Activated CD4-positive, alpha-beta T cell treated with anti-CD3 and anti-CD28 coated beads, Interleukin-10, Interleukin-2, amounts not matched to agents 100 ng/mL and 50 ng/mL, durations not matched to agents 16 hours and 8 hours (primary cell): ENCODE measurements around the gene CHST8.
"Not testable (repeated sequence)": the region's sequence is repeated elsewhere in the genome, so short reads cannot be mapped to it uniquely, and the experiment has no call there.

Experiments used
- DNase-seq: peaks from one replicate; pipeline ENCODE4 v3.0.0-alpha.2; 2020

CHST8 gene

GRCh38 chr19:33647146-33647545 is 25.4 kb downstream of the CHST8 start:
- DNase-seq = no peak

- no peak for DNase-seq
Measured at GRCh38 chr19:33649627-33650305, 28.0 kb downstream of the CHST8 start.

- DNase-seq = no peak
Measured at GRCh38 chr19:33653684-33654083, 31.9 kb downstream of the CHST8 start.

- DNase-seq = no peak
Measured at GRCh38 chr19:33654840-33655508, 33.2 kb downstream of the CHST8 start.

GRCh38 chr19:33659835-33660234 is 38.1 kb downstream of the CHST8 start:
- no peak for DNase-seq

GRCh38 chr19:33660410-33661124 is 38.8 kb downstream of the CHST8 start:
- no peak for DNase-seq

GRCh38 chr19:33661336-33661735 is 39.6 kb downstream of the CHST8 start:
- DNase-seq = no peak

- no peak for DNase-seq
Measured at GRCh38 chr19:33662391-33663092, 40.8 kb downstream of the CHST8 start.

GRCh38 chr19:33663316-33663715 is 41.6 kb downstream of the CHST8 start:
- DNase-seq = not testable (repeated sequence)

GRCh38 chr19:33664744-33665143 is 43.0 kb downstream of the CHST8 start:
- no peak for DNase-seq

GRCh38 chr19:33665776-33666595 is 44.2 kb downstream of the CHST8 start:
- DNase-seq = no peak

GRCh38 chr19:33667141-33667650 is 45.4 kb downstream of the CHST8 start:
- DNase-seq = no peak

GRCh38 chr19:33667881-33668280 is 46.1 kb downstream of the CHST8 start:
- DNase-seq = no peak

GRCh38 chr19:33668968-33669367 is 47.2 kb downstream of the CHST8 start:
- no peak for DNase-seq

- DNase-seq = no peak
Measured at GRCh38 chr19:33669376-33669775, 47.6 kb downstream of the CHST8 start.

- no peak for DNase-seq
Measured at GRCh38 chr19:33670398-33670797, 48.6 kb downstream of the CHST8 start.

- DNase-seq = no peak
Measured at GRCh38 chr19:33671211-33671610, 49.5 kb downstream of the CHST8 start.

GRCh38 chr19:33673258-33673875 is 51.6 kb downstream of the CHST8 start:
- DNase-seq = no peak

- no peak for DNase-seq
Measured at GRCh38 chr19:33673996-33674625, 52.4 kb downstream of the CHST8 start.

GRCh38 chr19:33674626-33675367 is 53.0 kb downstream of the CHST8 start:
- DNase-seq = no peak
